H1 (cell line): ENCODE data around the gene LDLRAD4. TPM values are rescaled to one million over a fixed set of nuclear protein-coding genes. Genes with fewer than 3 reads are reported as not detected.

ENCODE experiments used
- CTCF ChIA-PET: fragments of 300-600 bp; sonication (Branson Sonifier 250); formaldehyde crosslinking; loops from one replicate; lab custom pipeline; 2021; ENCODE audit not compliant: partially characterized antibody; lab: Charles Lee
- POLR2A ChIA-PET: fragments of 300-600 bp; sonication (Branson Sonifier 250); formaldehyde crosslinking; loops from one replicate; lab custom pipeline; 2021; ENCODE audit warnings: inconsistent platforms; ENCODE audit not compliant: partially characterized antibody; lab: Charles Lee
- DNase-seq, 2 experiments: peaks; one replicate each; pipeline versions ENCODE4 v3.0.0 to v3.0.0-alpha.2; 2010 to 2022; ENCODE audit warnings: low spot score in 2 of 2, low read depth in 1 of 2, mixed read lengths in 1 of 2
- FAIRE-seq: peaks from 2 replicates; lab custom pipeline; 2011; peaks lifted over from hg19 to GRCh38; lab: Jason Lieb, UNC
- H2AFZ ChIP-seq: 2 replicates; pipeline ENCODE4 v1.8.1; 2012; ENCODE audit warnings: low read length, inconsistent platforms
- H2AK5ac ChIP-seq: 2 replicates; pipeline ENCODE4 v1.6.1; 2013; ENCODE audit warnings: low read depth, low read length
- H2BK120ac ChIP-seq: replicated peaks from 2 replicates; pipeline ENCODE3; 2013; ENCODE audit warnings: low read depth, low read length, inconsistent platforms
- H2BK12ac ChIP-seq: 2 replicates; pipeline ENCODE4 v1.6.1; 2013; ENCODE audit warnings: low read depth, low read length
- H2BK15ac ChIP-seq: 2 replicates; pipeline ENCODE4 v1.6.1; 2013; ENCODE audit warnings: low read length
- H2BK20ac ChIP-seq: 2 replicates; pipeline ENCODE4 v1.6.1; 2013; ENCODE audit warnings: low read length
- H2BK5ac ChIP-seq: 2 replicates; pipeline ENCODE4 v1.6.1; 2013; ENCODE audit warnings: low read depth, low read length
- H3K14ac ChIP-seq: 2 replicates; pipeline ENCODE4 v1.6.1; 2013; ENCODE audit warnings: inconsistent platforms; ENCODE audit not compliant: insufficient read length
- H3K18ac ChIP-seq: 2 replicates; pipeline ENCODE4 v1.6.1; 2013; ENCODE audit warnings: low read length; ENCODE audit errors: extremely low read depth
- H3K23ac ChIP-seq: 2 replicates; pipeline ENCODE4 v1.6.1; 2013; ENCODE audit warnings: inconsistent platforms; ENCODE audit not compliant: insufficient read length
- H3K23me2 ChIP-seq: 2 replicates; pipeline ENCODE4 v1.6.1; 2013; ENCODE audit warnings: low read depth, low read length
- H3K27ac ChIP-seq: 2 replicates; pipeline ENCODE4 v1.6.1; 2011; ENCODE audit warnings: low read depth, low read length, inconsistent platforms
- H3K27me3 ChIP-seq, 4 experiments: replicated peaks in 1 of 4; 1 replicate in 1 of 4; 2 replicates in 3 of 4; pipeline versions ENCODE4 v1.6.1 to v1.8.1; 2011 to 2013; ENCODE audit warnings: low read length in 3 of 4, mild to moderate bottlenecking in 3 of 4, inconsistent platforms in 2 of 4, mixed read lengths in 2 of 4, moderate library complexity in 1 of 4; ENCODE audit not compliant: control insufficient read depth in 3 of 4, insufficient read depth in 3 of 4; ENCODE audit errors: extremely low read depth in 1 of 4
- H3K36me3 ChIP-seq, 4 experiments: 2 replicates each; pipeline versions ENCODE4 v1.6.1 to v1.8.1; 2011 to 2013; ENCODE audit warnings: mild to moderate bottlenecking in 4 of 4, low read length in 3 of 4, moderate library complexity in 2 of 4, control low read depth in 1 of 4, inconsistent platforms in 1 of 4; ENCODE audit not compliant: insufficient read depth in 4 of 4, control insufficient read depth in 2 of 4
- H3K4ac ChIP-seq: replicated peaks from 2 replicates; pipeline ENCODE3; 2013; ENCODE audit warnings: low read length, low read depth, mixed read lengths, inconsistent platforms; ENCODE audit not compliant: insufficient read length
- H3K4me1 ChIP-seq, 4 experiments: replicated peaks in 1 of 4; 1 replicate in 1 of 4; 2 replicates in 3 of 4; pipeline versions ENCODE4 v1.6.1 to v1.8.1; 2011 to 2013; ENCODE audit warnings: low read length in 3 of 4, inconsistent platforms in 2 of 4, mixed read lengths in 1 of 4; ENCODE audit not compliant: insufficient read depth in 4 of 4, control insufficient read depth in 3 of 4
- H3K4me2 ChIP-seq, 2 experiments: 2 replicates each; pipeline versions ENCODE4 v1.6.1 to v1.8.1; 2011 to 2013; ENCODE audit warnings: low read depth in 2 of 2, low read length in 2 of 2, control low read depth in 1 of 2, inconsistent platforms in 1 of 2, mild to moderate bottlenecking in 1 of 2; ENCODE audit not compliant: insufficient read depth in 1 of 2
- H3K4me3 ChIP-seq, 4 experiments: fragments of 200-600, 300-600 bp in 1 of 4; sonication (generic), shearing (Covaris generic), sonication (Bioruptor Twin) in 1 of 4; 2 replicates each; pipeline versions ENCODE4 v1.5.1 to v1.8.1; 2011 to 2016; ENCODE audit warnings: low read length in 4 of 4, low read depth in 3 of 4, control low read depth in 2 of 4, inconsistent platforms in 2 of 4, mild to moderate bottlenecking in 2 of 4, mixed read lengths in 1 of 4, moderate library complexity in 1 of 4; ENCODE audit not compliant: insufficient read depth in 2 of 4; ENCODE audit errors: extremely low read depth in 1 of 4
- H3K56ac ChIP-seq: replicated peaks from 2 replicates; pipeline ENCODE3; 2013; ENCODE audit warnings: low read depth, mild to moderate bottlenecking, mixed read lengths, low read length, inconsistent platforms; ENCODE audit not compliant: insufficient read length
- H3K79me1 ChIP-seq: 2 replicates; pipeline ENCODE4 v1.6.1; 2013; ENCODE audit warnings: low read depth, low read length, control low read depth
- H3K79me2 ChIP-seq, 2 experiments: 2 replicates each; pipeline versions ENCODE4 v1.6.1 to v1.8.1; 2012 to 2013; ENCODE audit warnings: low read length in 2 of 2, mild to moderate bottlenecking in 2 of 2, inconsistent platforms in 1 of 2; ENCODE audit not compliant: insufficient read depth in 2 of 2, control insufficient read depth in 1 of 2
- H3K9ac ChIP-seq, 4 experiments: replicated peaks in 1 of 4; 1 replicate in 1 of 4; 2 replicates in 3 of 4; pipeline versions ENCODE4 v1.6.1 to v1.8.1; 2011 to 2013; ENCODE audit warnings: low read depth in 3 of 4, low read length in 3 of 4, control low read depth in 2 of 4, mild to moderate bottlenecking in 2 of 4, moderate library complexity in 2 of 4, inconsistent platforms in 1 of 4; ENCODE audit errors: extremely low read depth in 1 of 4
- H3K9me3 ChIP-seq, 2 experiments: 2 replicates each; pipeline versions ENCODE4 v1.6.1 to v1.8.1; 2012 to 2013; ENCODE audit warnings: mild to moderate bottlenecking in 2 of 2, moderate library complexity in 2 of 2, control low read depth in 1 of 2, inconsistent platforms in 1 of 2, low read depth in 1 of 2, low read length in 1 of 2, mixed read lengths in 1 of 2; ENCODE audit not compliant: insufficient read depth in 2 of 2
- H4K20me1 ChIP-seq, 2 experiments: replicated peaks in 1 of 2; 2 replicates each; pipeline versions ENCODE3 to v1.8.1; 2011 to 2013; ENCODE audit warnings: inconsistent platforms in 2 of 2, low read length in 2 of 2, mild to moderate bottlenecking in 1 of 2; ENCODE audit not compliant: insufficient read depth in 2 of 2, control insufficient read depth in 1 of 2
- H4K5ac ChIP-seq: 2 replicates; pipeline ENCODE4 v1.6.1; 2013; ENCODE audit warnings: low read length, low read depth, mixed read lengths, inconsistent platforms; ENCODE audit not compliant: insufficient read length
- H4K8ac ChIP-seq: 2 replicates; pipeline ENCODE4 v1.8.0; 2013; ENCODE audit warnings: mild to moderate bottlenecking, moderate library complexity, low read length, inconsistent platforms; ENCODE audit not compliant: insufficient read depth; ENCODE audit errors: extremely low read depth
- H4K91ac ChIP-seq: replicated peaks from 2 replicates; pipeline ENCODE3; 2013; ENCODE audit warnings: low read length, mixed read lengths, inconsistent platforms; ENCODE audit not compliant: insufficient read length
- CBX5 ChIP-seq: fragments of 300-800, 300-1000 bp; sonication (generic); IDR thresholded peaks from 2 replicates; pipeline ENCODE4 v1.7.1; 2016; ENCODE audit warnings: antibody characterized with exemption, low read length, low read depth
- JUN ChIP-seq: IDR thresholded peaks from 2 replicates; pipeline ENCODE4 v1.6.1; 2011; ENCODE audit warnings: low read depth, mild to moderate bottlenecking, improper control_type of control experiment, low read length
- KDM1A ChIP-seq: fragments of 200-600, 300-600 bp; sonication (generic); IDR thresholded peaks from 2 replicates; pipeline ENCODE4 v1.7.1; 2016; ENCODE audit warnings: mild to moderate bottlenecking, low read length, borderline replicate concordance
- WGBS, 2 experiments: shearing (Covaris generic) in 1 of 2; methylation state at CpG; one replicate each; pipeline versions ENCODE4 v1.1.6 to v1.1.7; 2013 to 2015; ENCODE audit warnings: low lambda C conversion rate in 2 of 2, mixed read lengths in 2 of 2, inconsistent platforms in 1 of 2, low coverage in 1 of 2, missing lambda C conversion rate in 1 of 2; ENCODE audit not compliant: insufficient replicate concordance in 2 of 2, insufficient coverage in 1 of 2, insufficient read length in 1 of 2; ENCODE audit errors: extremely low coverage in 1 of 2, missing lambda C conversion rate in 1 of 2; 5-methylcytosine and 5-hydroxymethylcytosine counted together
- polyA plus RNA-seq, 7 experiments: library from polyadenylated mRNA; depleted of rRNA in 3 of 7; stranded (reverse) in 5 of 7; unstranded in 2 of 7; fragments of >200 nt in 5 of 7; fragments of 200-250 nt in 2 of 7; gene quantifications; 1 replicate in 5 of 7; 2 replicates in 1 of 7; 4 replicates in 1 of 7; pipeline versions ENCODE4 v1.2.1 to v1.2.3, GENCODE V29; 2011 to 2013; ENCODE audit warnings: missing spikeins in 2 of 7, mixed read lengths in 2 of 7
- total RNA-seq: library from RNA; stranded (reverse); fragmentation: NEBNext Ultra II Directional; extraction: Animal tissue kit (Norgen Biotek cat#: 25700); gene quantifications from 2 replicates; pipeline ENCODE4 v1.2.1, GENCODE V29; 2021

The LDLRAD4 gene
- total and polyA plus RNA-seq, 2 of the 8 experiments (the other 6 are each of a cell fraction or from before 2014, with no cell fraction given) = 0.77 to 1.4 TPM

GRCh38 chr18:13482618-13482945 lies 264.0 kb downstream of the LDLRAD4 start:
- no peak overlapping the region for H2BK5ac ChIP-seq
- H3K4me2 ChIP-seq = no peak overlapping the region
- H2AK5ac ChIP-seq = no peak overlapping the region
- no peak for TF ChIP-seq JUN
- TF ChIP-seq CBX5 = no peak
- TF ChIP-seq KDM1A = no peak
- H4K20me1 ChIP-seq = peaks cover 0 to 1% of the 10 kb centered on the region in 2 experiments
- no peak overlapping the region for H3K27ac ChIP-seq
- DNase-seq = no peak
- no peaks in the 10 kb centered on the region for H3K79me2 ChIP-seq
- no peak overlapping the region for H2AFZ ChIP-seq
- peaks cover 0 to 8% (median 3%) of the 10 kb centered on the region in 4 experiments; a peak in 5 of 7 replicates for H3K4me1 ChIP-seq
- no peak overlapping the region for H4K91ac ChIP-seq
- WGBS, 2 experiments = 88% methylated on average over 1 of the region's 1 CpG; no CpG with 5 or more reads in 1 of the 2 experiments
- H2BK12ac ChIP-seq = no peak overlapping the region
- H3K14ac ChIP-seq = no peak overlapping the region
- no peak overlapping the region for H2BK20ac ChIP-seq
- ChIA-PET CTCF (interaction anchor here (0.9 kb wide), 1 partner anchor 10 kb away, joined by 3 read pairs; no protein-coding TSS in a partner anchor), POLR2A (no interaction called here)
- no peaks in the 10 kb centered on the region for H3K9me3 ChIP-seq
- no peaks in the 10 kb centered on the region for H3K79me1 ChIP-seq
- no peak overlapping the region for H3K4ac ChIP-seq
- H3K23ac ChIP-seq = no peak overlapping the region
- no peak overlapping the region for H3K4me3 ChIP-seq
- no peaks in the 10 kb centered on the region for H3K23me2 ChIP-seq
- no peak overlapping the region for H4K8ac ChIP-seq
- no peak overlapping the region for H3K18ac ChIP-seq
- no peak overlapping the region for H2BK120ac ChIP-seq
- no peak overlapping the region for H4K5ac ChIP-seq
- H3K27me3 ChIP-seq = no peaks in the 10 kb centered on the region
- no peak overlapping the region for H3K56ac ChIP-seq
- no peak overlapping the region for H3K9ac ChIP-seq
- H2BK15ac ChIP-seq = no peak overlapping the region
- H3K36me3 ChIP-seq = no peaks in the 10 kb centered on the region
- no peak for FAIRE-seq
